GM18508 (cell line): Measurements from ENCODE around the gene PRKAG2.

Source experiments
- ATAC-seq: cut with Tn5 transposase; IDR thresholded peaks from one replicate; pipeline ENCODE4 v1.9.1; 2021; ENCODE audit warnings: moderate number of reproducible peaks; ENCODE audit not compliant: insufficient read depth, unreplicated experiment

The PRKAG2 gene

DNA sequence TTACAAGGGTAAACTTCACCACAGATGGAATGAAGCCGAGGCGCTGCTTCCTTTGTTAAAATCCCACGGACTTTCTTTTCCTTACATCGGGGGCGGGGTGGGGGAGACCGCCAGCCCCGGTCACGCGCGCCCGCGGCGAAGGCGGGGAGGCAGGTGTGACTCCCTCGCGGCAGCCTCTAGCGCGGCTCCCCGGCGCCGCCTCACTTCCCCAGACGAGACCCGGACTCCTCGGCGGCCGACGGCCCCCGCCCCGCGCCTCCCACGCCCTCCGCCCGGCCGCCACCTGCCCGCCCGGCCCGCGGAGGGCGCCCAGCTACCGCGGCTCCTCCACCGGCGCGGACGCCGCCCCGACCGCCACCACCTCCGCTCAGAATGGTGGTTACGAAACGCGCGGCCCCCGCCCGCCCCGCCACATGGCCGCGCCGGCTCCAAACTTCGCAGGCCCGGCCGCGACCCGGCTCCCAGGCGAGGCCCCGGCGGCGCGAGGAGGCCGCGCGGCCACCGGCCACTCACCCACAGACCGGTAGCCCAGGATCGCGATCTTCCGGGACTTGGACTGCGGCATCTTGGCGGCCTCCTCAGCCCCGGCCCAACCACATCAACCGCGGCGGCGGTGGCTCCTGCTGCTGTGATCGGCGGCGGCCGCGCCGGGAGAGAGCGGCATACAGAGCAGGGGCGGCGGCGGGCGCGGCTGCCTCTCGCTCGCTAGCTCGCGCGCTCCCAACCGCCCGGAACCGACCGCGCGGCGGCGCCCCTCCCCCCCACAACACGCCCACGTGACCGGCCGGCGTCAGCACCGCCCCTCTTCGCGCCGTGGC, 357.8 kb downstream of the PRKAG2 start:
- ATAC-seq = peak; percentile 22

DNA sequence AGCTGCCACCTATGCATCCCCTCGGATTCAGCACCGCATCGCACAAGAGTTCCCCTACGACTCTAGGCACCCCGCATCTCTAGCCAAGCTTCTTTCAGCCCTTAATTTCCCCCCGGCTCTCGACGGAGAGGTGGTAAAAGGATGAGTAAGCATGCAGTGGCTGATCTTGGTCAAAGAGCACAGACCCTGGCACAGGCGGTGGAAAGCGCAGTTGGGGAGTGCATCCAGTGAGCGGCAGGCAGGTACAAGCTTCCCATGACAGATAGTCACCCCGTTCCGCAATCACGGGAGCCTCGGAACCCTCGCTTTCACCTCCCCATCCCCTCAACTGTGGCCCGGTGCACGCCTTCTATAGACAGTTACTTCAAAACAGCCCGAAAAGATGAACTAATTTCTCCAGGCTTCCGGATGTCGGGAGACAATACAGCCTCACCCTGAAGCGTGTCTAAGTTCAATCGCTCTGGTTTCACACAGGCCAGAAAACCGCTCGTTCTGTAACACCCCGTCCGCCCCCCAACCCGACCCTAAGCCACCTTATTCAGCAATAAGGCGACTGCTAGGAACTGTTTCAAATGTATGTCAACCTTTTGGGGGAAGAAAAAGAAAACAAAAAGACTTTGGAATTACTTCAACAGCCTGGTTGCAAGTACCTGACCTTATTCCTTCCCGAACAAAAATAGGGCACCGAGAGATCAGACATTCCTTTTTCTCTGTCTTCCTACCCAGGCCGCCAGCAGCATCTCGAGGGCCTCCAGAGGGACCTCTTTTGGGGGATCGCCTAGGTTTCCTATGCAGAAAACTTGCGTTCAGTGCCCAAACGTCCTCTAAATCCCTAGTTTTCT, 358.6 kb downstream of the PRKAG2 start:
- no peak for ATAC-seq

DNA sequence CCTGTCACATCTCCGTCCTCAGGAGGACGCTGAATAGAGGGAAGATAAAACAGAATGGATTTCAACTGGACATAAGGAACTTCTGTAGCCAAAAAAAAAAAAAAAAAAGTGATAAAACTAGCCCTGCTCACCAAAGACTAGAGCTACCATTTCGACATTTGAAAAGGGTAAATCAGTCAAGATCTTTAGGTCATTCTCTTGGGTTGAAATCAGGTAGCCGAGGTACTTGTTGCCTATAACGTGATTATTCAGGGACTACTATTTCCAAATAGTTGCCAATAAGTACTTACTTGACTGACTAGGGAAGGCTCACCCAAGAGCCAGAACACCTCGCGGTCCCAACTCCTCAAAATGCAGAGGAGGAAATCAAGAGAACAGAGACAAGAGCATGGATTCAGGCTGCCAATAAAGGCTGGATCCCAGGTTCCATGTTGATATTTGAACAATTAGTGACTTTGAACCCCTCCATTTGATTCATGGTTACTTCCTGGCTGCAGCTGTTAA, 359.3 kb downstream of the PRKAG2 start:
- no peak for ATAC-seq

- no peak for ATAC-seq
These were observed 361.7 kb downstream of the PRKAG2 start for GRCh38 chr7:151515276-151515565.

GRCh38 chr7:151514461-151515275, 362.2 kb downstream of the PRKAG2 start:
- ATAC-seq = no peak

DNA sequence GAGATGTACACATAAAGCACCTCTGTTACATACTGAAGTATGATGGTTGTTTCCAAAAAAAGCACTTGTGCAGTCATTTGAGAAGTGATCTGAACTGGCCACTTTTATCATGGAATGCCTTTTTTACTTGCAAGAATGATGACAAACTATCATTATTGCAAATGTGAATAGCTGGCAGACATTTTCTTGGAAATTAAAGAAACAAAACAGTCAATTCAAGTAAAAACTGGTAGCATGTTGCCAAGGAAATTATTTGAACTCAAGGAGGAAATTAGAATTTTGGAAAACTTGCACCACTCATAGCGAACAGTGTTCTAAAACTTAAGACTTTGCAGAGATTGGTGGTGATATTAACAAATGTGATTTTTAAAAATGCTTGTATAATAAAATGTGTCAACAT, 363.8 kb downstream of the PRKAG2 start:
- ATAC-seq = no peak

DNA sequence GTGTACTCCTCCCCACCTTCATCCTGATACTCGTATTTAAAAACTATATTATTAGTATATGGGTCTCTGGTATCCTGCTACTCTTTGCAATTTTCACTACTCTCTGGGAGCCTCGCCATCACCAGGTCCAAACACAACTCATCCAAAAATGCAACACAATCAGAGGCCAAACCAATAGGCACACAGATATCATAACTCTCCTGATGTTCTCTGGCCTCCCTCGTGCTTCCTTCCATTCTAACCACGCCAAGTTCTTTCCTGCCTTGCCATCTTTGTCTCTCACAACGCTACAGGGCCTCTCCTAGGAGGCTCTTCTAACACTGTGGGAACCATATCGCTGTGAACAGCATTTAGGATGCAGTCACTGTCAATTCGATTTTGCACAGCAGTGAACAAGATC, 364.6 kb downstream of the PRKAG2 start:
- no peak for ATAC-seq

GRCh38 chr7:151511946-151512345, 365.0 kb downstream of the PRKAG2 start:
- ATAC-seq = no peak

DNA sequence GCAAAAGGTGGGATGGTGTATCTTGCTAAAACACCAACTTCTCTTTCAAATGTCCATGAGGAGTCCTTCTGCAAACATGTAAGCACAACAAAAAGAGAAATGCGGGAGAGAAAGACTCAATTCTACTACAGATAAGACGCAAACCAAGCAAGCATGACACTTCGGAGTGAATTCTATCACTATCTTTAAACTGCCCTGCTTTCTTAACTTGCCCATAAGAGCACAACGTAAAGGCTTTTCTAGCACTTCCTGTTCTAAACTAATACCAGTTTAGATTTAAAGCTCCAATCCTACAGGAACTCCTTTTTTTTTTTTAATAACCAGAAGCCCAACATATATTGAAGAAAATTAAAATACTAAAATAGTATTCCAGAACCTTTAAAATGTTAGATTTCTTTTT, 365.6 kb downstream of the PRKAG2 start:
- ATAC-seq = no peak

DNA sequence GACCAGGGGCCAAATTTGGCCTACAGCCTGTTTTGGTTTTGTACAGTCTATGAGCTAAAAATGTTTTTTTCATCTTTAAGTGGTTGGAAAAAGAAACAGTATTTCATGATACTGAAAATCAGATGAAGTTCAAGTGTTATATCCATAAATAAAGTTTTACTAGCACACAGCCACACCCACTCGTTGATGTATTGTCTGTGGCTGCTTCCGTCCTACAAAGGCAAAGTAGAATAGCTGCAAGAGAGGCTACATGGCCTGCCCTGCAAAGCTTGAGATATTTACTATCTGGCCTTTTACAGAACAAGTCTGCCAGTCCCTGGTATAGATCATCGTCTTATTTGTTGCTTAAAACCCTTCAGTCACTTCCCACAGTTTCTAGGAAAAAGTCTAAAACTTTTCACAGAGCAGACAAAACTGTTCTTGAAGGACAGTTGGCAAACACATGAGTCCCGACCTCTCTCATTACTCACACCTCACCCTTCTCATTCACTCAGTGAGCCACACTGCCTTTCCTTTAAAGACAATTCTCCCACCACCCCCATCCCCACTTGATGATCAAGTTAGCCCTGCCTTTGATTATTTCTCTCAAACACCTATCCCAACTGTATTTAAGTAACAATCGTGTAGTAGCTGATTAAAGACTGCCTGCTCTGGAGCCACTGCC, 367.1 kb downstream of the PRKAG2 start:
- no peak for ATAC-seq

DNA sequence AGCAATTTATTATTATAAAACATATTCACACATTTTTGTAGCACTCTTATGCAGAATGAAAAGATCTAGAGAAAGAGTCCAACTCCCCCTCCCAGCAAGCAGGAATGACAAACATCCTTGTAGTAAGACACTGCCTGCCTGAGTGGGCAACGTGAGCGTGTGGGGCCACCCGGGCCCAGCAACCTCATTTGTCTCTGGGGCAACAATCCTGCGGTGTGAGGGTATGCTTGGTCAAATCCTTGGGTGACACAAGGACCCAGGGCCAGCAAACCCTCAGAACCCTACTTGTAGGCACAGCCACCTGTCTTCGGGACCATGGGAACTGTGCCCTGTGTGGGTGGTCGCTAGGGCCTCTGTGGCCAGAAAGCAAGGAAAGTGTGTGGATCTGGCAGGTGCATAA, 367.9 kb downstream of the PRKAG2 start:
- ATAC-seq = no peak

GRCh38 chr7:151507806-151508205, 369.1 kb downstream of the PRKAG2 start:
- no peak for ATAC-seq

DNA sequence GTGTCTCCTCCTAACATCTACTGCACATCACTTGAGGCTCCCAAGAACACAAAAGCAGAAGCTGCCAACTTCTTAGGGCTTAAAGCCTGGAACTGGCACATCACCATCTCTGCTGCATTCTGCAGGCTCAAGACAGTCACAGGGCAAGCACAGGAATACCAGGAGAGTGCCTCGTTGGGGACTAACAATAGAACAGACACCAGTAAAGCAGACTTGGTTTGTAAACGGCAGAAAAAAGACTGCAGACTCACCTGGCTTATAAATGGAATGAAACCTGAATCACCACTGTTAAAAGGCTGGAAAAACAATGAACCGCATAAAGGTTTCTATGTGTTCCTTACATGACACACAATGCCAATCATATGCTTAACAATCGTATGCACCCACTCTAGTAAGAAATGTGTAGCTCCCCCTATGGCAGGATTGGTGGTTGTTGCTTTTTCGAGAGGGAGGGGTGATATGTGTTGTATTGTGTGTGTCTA, 370.0 kb downstream of the PRKAG2 start:
- no peak for ATAC-seq
